ENCODE results near the gene CHIT1.

DNA sequence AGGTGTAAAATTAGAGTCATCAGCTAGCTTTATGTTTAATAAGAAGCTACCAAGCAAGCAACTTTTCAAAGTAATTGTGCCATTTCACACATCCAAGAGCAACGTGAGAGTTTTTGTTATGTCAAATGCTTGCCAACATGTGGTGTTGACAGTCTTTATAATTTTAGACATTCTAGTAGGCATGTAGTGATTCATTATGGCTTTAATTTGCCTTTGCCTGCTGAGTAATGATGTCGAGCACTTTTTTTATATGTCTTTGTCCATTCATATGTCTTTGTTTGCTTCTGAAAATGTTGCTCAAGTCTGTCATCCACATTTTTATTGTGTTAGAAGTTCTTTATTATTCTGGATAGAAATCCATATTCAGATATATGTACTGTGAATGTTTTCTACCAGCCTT lies 21.4 kb upstream of the CHIT1 start:
- TF ChIP-seq, protein P1, sequence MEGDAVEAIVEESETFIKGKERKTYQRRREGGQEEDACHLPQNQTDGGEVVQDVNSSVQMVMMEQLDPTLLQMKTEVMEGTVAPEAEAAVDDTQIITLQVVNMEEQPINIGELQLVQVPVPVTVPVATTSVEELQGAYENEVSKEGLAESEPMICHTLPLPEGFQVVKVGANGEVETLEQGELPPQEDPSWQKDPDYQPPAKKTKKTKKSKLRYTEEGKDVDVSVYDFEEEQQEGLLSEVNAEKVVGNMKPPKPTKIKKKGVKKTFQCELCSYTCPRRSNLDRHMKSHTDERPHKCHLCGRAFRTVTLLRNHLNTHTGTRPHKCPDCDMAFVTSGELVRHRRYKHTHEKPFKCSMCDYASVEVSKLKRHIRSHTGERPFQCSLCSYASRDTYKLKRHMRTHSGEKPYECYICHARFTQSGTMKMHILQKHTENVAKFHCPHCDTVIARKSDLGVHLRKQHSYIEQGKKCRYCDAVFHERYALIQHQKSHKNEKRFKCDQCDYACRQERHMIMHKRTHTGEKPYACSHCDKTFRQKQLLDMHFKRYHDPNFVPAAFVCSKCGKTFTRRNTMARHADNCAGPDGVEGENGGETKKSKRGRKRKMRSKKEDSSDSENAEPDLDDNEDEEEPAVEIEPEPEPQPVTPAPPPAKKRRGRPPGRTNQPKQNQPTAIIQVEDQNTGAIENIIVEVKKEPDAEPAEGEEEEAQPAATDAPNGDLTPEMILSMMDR (IDR thresholded peaks at IDR 0.05; ENCODE audit: low read length), result no peak
- no peak for TF ChIP-seq EZH2phosphoT487 (IDR thresholded peaks at IDR 0.05; ENCODE audit: low read length)

All from MM.1S (cell line).